AG08395 (cell line): ENCODE measurements around the gene KRTAP10-5.

ENCODE experiments used
- DNase-seq: peaks from one replicate; pipeline ENCODE4 v3.0.0; 2012; ENCODE audit warnings: mixed read lengths, low spot score

KRTAP10-5 gene

GRCh38 chr21:44530221-44530902 is 50.0 kb downstream of the KRTAP10-5 start:
- no peak for DNase-seq

GRCh38 chr21:44529503-44530125 is 50.8 kb downstream of the KRTAP10-5 start:
- DNase-seq: no peak
